Endothelial cell of umbilical vein (primary cell): ENCODE measurements around the gene JAZF1. TPM values are rescaled to one million over a fixed set of nuclear protein-coding genes. Genes with fewer than 3 reads are reported as not detected.

Experiments used
- BruUV-seq: library from RNA; stranded (reverse); fragments of 400-500 nt; replicated peaks from 2 replicates; lab custom pipeline; 2021; lab: Mats Ljungman, UMichigan
- CTCF ChIA-PET: fragments of 300-600, 350-600 bp; sonication (Branson Sonifier 250); formaldehyde crosslinking; loops from one replicate; lab custom pipeline; 2021; ENCODE audit warnings: antibody characterized with exemption, inconsistent platforms; lab: Charles Lee
- POLR2A ChIA-PET: fragments of 300-600, 350-600 bp; sonication (Branson Sonifier 250); formaldehyde crosslinking; loops from one replicate; lab custom pipeline; 2021; ENCODE audit warnings: antibody characterized with exemption, inconsistent platforms; lab: Charles Lee
- DNase-seq: peaks from one replicate; pipeline ENCODE4 v3.0.0-alpha.2; 2011; ENCODE audit warnings: low read depth, low spot score
- FAIRE-seq: peaks from 2 replicates; lab custom pipeline; 2011; peaks lifted over from hg19 to GRCh38; lab: Jason Lieb, UNC
- H2AFZ ChIP-seq: 2 replicates; pipeline ENCODE4 v1.6.0; 2012; ENCODE audit warnings: low read depth, low read length, control low read depth, inconsistent platforms
- H3K27ac ChIP-seq: 2 replicates; pipeline ENCODE4 v1.5.1; 2011; ENCODE audit warnings: low read depth, mild to moderate bottlenecking, control low read depth, low read length, moderate library complexity; ENCODE audit not compliant: insufficient read depth
- H3K27me3 ChIP-seq, 2 experiments: 2 replicates each; pipeline versions ENCODE4 v1.6.0 to v1.6.1; 2011; ENCODE audit warnings: low read length in 2 of 2, mixed read lengths in 1 of 2; ENCODE audit not compliant: control insufficient read depth in 2 of 2, insufficient read depth in 2 of 2
- H3K36me3 ChIP-seq, 2 experiments: 2 replicates in 1 of 2; 3 replicates in 1 of 2; pipeline ENCODE4 v1.5.1; 2011; ENCODE audit warnings: low read length in 2 of 2, mild to moderate bottlenecking in 1 of 2, moderate library complexity in 1 of 2; ENCODE audit not compliant: control insufficient read depth in 2 of 2, insufficient read depth in 2 of 2; ENCODE audit errors: extremely low read depth in 1 of 2
- H3K4me1 ChIP-seq: 3 replicates; pipeline ENCODE4 v1.5.1; 2011; ENCODE audit warnings: mild to moderate bottlenecking, low read length; ENCODE audit not compliant: control insufficient read depth, insufficient read depth; ENCODE audit errors: extremely low read depth
- H3K4me2 ChIP-seq: 2 replicates; pipeline ENCODE4 v1.6.1; 2011; ENCODE audit warnings: low read length, control low read depth, mixed read lengths; ENCODE audit not compliant: insufficient read depth
- H3K4me3 ChIP-seq, 3 experiments: fragments of 200-600 bp in 1 of 3; sonication (generic), shearing (Covaris generic) in 1 of 3; replicated peaks in 1 of 3; 2 replicates each; pipeline ENCODE4 v1.5.1; 2011 to 2016; ENCODE audit warnings: control low read depth in 3 of 3, low read length in 3 of 3, mild to moderate bottlenecking in 2 of 3, inconsistent platforms in 1 of 3, low read depth in 1 of 3, moderate library complexity in 1 of 3; ENCODE audit not compliant: insufficient read depth in 1 of 3
- H3K79me2 ChIP-seq: 2 replicates; pipeline ENCODE4 v1.6.0; 2012; ENCODE audit warnings: low read length, inconsistent platforms; ENCODE audit not compliant: control insufficient read depth, insufficient read depth
- H3K9ac ChIP-seq: replicated peaks from 2 replicates; pipeline ENCODE3; 2011; ENCODE audit warnings: low read length, control low read depth; ENCODE audit not compliant: insufficient read depth; ENCODE audit errors: extremely low read depth
- H3K9me1 ChIP-seq: replicated peaks from 3 replicates; pipeline ENCODE4 v1.6.0; 2011; ENCODE audit warnings: mild to moderate bottlenecking, low read length; ENCODE audit not compliant: control insufficient read depth, insufficient read depth; ENCODE audit errors: extremely low read depth
- H3K9me3 ChIP-seq: replicated peaks from 2 replicates; pipeline ENCODE4 v1.5.1; 2012; ENCODE audit warnings: low read length, inconsistent platforms; ENCODE audit not compliant: control insufficient read depth, insufficient read depth
- H4K20me1 ChIP-seq: replicated peaks from 2 replicates; pipeline ENCODE3; 2011; ENCODE audit warnings: mild to moderate bottlenecking, low read length; ENCODE audit not compliant: control insufficient read depth, insufficient read depth; ENCODE audit errors: extremely low read depth
- EZH2 ChIP-seq: IDR thresholded peaks from 2 replicates; pipeline ENCODE4 v1.6.1; 2012; ENCODE audit warnings: borderline replicate concordance, low read depth, mild to moderate bottlenecking, moderate library complexity, low read length, inconsistent platforms; ENCODE audit not compliant: severe bottlenecking
- FOS ChIP-seq: IDR thresholded peaks from 2 replicates; pipeline ENCODE4 v1.6.1; 2011; ENCODE audit warnings: mild to moderate bottlenecking, low read length, moderate library complexity, borderline replicate concordance; ENCODE audit not compliant: insufficient read depth
- GATA2 ChIP-seq: IDR thresholded peaks from 2 replicates; pipeline ENCODE4 v1.7.0; 2011; ENCODE audit warnings: low read depth, mild to moderate bottlenecking, moderate library complexity, mixed read lengths, low read length; ENCODE audit not compliant: insufficient read length, insufficient read depth
- JUN ChIP-seq: IDR thresholded peaks from 2 replicates; pipeline ENCODE4 v1.6.1; 2011; ENCODE audit warnings: borderline replicate concordance, low read depth; ENCODE audit not compliant: insufficient read length, insufficient read depth
- MYC ChIP-seq: IDR thresholded peaks from one replicate; pipeline ENCODE4 v1.6.1; 2011; ENCODE audit warnings: mild to moderate bottlenecking, low read depth, low read length
- POLR2A ChIP-seq: IDR thresholded peaks from 2 replicates; pipeline ENCODE4 v1.6.1; 2012; ENCODE audit warnings: low read depth, mild to moderate bottlenecking, control low read depth, low read length
- POLR2AphosphoS5 ChIP-seq: IDR thresholded peaks from 2 replicates; pipeline ENCODE4 v1.6.1; 2012; ENCODE audit warnings: low read depth, mild to moderate bottlenecking, control low read depth, low read length, moderate library complexity; ENCODE audit not compliant: insufficient read depth
- dilution Hi-C: fragments of 300-500 bp; cut with MboI; formaldehyde crosslinking; loops from one replicate; pipeline ENCODE4 v1.15.0; 2019; ENCODE audit warnings: low sequenced_read_pairs; ENCODE audit not compliant: extremely low pct_ligation_motif_present
- intact Hi-C: fragments of 100-400 bp; cut with micrococcal nuclease; formaldehyde crosslinking; loops from one replicate; pipeline ENCODE4 v1.10.0; 2022
- polyA plus RNA-seq, 4 experiments: library from polyadenylated mRNA; depleted of rRNA in 3 of 4; stranded (reverse) in 3 of 4; unstranded in 1 of 4; fragments of >200 nt; gene quantifications; 2 replicates each; pipeline versions ENCODE4 v1.2.1 to v1.2.3, GENCODE V29; 2011 to 2012; ENCODE audit warnings: missing spikeins in 1 of 4
- total RNA-seq: library from RNA; stranded (reverse); gene quantifications from 2 replicates; pipeline ENCODE4 v1.2.3, GENCODE V29; 2021
- TF ChIP-seq, protein P1 (sequence below): IDR thresholded peaks from 2 replicates; pipeline ENCODE4 v1.6.1; 2011; ENCODE audit not compliant: insufficient read depth, insufficient read length
- TF ChIP-seq, protein P2 (sequence below), 2 donors: IDR thresholded peaks; 1 replicate in 1 of 2; 2 replicates in 1 of 2; pipeline ENCODE4 v1.5.1; 2011; ENCODE audit warnings: low read length in 2 of 2, mild to moderate bottlenecking in 2 of 2, moderate library complexity in 2 of 2, control low read depth in 1 of 2, inconsistent platforms in 1 of 2, low read depth in 1 of 2; ENCODE audit not compliant: insufficient read depth in 1 of 2; ENCODE audit errors: extremely low read depth in 1 of 2

The JAZF1 gene
- total and polyA plus RNA-seq, 2 donors (not counting 3 experiments of a cell fraction or from before 2014, with no cell fraction given), result 2.5 to 16.9 TPM

- H3K4me3 ChIP-seq, result no peak overlapping the region
- no peak overlapping the region for H3K9ac ChIP-seq
- no peak overlapping the region for H3K27ac ChIP-seq
- CTCF ChIA-PET, result interaction anchor here (0.6 to 5.3 kb wide), 38 partner anchors 8 to 1034 kb away, joined by 3 to 78 read pairs (median 4); no protein-coding TSS in a partner anchor
- dilution Hi-C loops, result no loop called here
- FAIRE-seq (peak; percentile 26), DNase-seq (no peak)
- H3K4me1 ChIP-seq, result peaks cover 7% of the 10 kb centered on the region
- no peaks in the 10 kb centered on the region for H3K9me1 ChIP-seq
- H3K9me3 ChIP-seq, result no peaks in the 10 kb centered on the region
- peaks cover 8% of the 10 kb centered on the region for H4K20me1 ChIP-seq
- POLR2A ChIA-PET, result no interaction called here
- no TSS peak for BruUV-seq
- no peaks in the 10 kb centered on the region for H3K36me3 ChIP-seq
- no peak overlapping the region for H2AFZ ChIP-seq
- intact Hi-C loops, result loop anchor here (1.0 to 5.0 kb wide), 4 partner anchors 15 to 881 kb away; no protein-coding TSS in a partner anchor
- no peak overlapping the region for H3K4me2 ChIP-seq
- H3K79me2 ChIP-seq, result peaks cover 3% of the 10 kb centered on the region
- no peak for TF ChIP-seq JUN
- TF ChIP-seq POLR2A, result no peak
- TF ChIP-seq, protein P1, sequence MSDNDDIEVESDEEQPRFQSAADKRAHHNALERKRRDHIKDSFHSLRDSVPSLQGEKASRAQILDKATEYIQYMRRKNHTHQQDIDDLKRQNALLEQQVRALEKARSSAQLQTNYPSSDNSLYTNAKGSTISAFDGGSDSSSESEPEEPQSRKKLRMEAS, result no peak
- TF ChIP-seq MYC, result no peak
- TF ChIP-seq EZH2, result no peak
- TF ChIP-seq FOS, result no peak
- TF ChIP-seq, protein P2, sequence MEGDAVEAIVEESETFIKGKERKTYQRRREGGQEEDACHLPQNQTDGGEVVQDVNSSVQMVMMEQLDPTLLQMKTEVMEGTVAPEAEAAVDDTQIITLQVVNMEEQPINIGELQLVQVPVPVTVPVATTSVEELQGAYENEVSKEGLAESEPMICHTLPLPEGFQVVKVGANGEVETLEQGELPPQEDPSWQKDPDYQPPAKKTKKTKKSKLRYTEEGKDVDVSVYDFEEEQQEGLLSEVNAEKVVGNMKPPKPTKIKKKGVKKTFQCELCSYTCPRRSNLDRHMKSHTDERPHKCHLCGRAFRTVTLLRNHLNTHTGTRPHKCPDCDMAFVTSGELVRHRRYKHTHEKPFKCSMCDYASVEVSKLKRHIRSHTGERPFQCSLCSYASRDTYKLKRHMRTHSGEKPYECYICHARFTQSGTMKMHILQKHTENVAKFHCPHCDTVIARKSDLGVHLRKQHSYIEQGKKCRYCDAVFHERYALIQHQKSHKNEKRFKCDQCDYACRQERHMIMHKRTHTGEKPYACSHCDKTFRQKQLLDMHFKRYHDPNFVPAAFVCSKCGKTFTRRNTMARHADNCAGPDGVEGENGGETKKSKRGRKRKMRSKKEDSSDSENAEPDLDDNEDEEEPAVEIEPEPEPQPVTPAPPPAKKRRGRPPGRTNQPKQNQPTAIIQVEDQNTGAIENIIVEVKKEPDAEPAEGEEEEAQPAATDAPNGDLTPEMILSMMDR (IDR thresholded peaks at IDR 0.05; ENCODE audit: extremely low read depth in 1 of 2, insufficient read depth in 1 of 2, low read depth in 1 of 2, low read length in 2 of 2), result no peak
- no peak for TF ChIP-seq POLR2AphosphoS5
- no peak for TF ChIP-seq GATA2
- H3K27me3 ChIP-seq, result no peaks in the 10 kb centered on the region
Measured at GRCh38 chr7:28077616-28078015, 103.0 kb downstream of the JAZF1 start.
